ENCODE data around the gene DNAJC6.

- TF ChIP-seq, protein P1, sequence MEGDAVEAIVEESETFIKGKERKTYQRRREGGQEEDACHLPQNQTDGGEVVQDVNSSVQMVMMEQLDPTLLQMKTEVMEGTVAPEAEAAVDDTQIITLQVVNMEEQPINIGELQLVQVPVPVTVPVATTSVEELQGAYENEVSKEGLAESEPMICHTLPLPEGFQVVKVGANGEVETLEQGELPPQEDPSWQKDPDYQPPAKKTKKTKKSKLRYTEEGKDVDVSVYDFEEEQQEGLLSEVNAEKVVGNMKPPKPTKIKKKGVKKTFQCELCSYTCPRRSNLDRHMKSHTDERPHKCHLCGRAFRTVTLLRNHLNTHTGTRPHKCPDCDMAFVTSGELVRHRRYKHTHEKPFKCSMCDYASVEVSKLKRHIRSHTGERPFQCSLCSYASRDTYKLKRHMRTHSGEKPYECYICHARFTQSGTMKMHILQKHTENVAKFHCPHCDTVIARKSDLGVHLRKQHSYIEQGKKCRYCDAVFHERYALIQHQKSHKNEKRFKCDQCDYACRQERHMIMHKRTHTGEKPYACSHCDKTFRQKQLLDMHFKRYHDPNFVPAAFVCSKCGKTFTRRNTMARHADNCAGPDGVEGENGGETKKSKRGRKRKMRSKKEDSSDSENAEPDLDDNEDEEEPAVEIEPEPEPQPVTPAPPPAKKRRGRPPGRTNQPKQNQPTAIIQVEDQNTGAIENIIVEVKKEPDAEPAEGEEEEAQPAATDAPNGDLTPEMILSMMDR (IDR thresholded peaks at IDR 0.05), result no peak
- no peak for TF ChIP-seq POLR2A (IDR thresholded peaks at IDR 0.05)
Observed at GRCh38 chr1:65440322-65440900, 131.1 kb downstream of the DNAJC6 start.
